Measurements from ENCODE around the gene RBM48.
"Not testable (repeated sequence)": the region's sequence is repeated elsewhere in the genome, so short reads cannot be mapped to it uniquely, and the experiment has no call there.

Gene RBM48

DNA sequence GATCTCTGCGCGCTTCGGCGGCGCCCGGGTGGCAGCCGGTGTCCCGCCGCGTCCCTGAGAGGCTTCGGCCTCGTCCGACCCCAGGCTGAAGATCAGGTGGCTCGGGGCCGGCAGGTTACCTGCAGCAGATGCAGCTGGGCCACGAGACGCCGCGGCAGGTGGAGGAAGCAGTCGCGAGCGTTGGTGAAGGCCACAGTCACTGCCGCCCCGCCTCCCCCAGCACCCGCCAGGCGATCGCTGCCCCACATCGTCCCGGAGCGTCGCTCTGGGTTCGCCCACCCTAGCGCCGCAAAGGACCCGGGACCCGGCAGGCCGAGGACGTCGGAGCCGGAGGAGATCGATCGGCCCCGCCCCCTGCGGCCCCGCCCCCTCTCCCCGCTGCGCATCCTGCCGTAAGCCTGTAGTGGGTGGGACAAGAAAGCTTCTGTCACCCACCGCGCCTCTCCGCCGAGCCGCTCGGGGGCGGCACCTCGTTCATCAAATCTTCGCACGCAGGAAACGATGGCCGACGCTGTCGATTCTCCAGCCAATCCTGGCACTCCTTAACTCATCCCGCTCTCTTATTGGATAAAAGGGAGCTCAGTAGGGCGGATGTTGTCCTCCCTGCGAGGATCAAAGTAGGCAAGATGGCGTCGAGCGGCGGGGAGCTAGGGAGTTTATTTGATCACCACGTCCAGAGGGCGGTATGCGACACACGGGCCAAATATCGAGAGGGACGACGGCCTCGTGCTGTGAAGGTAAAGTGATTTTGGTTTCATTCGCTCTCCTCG is at the start of gene RBM48, which contains the start of gene PEX1:
Gene RBM48, plus strand, starts transcription at position 608 of the 770 bp plus-strand sequence. Its CDS starts 19 bp downstream, at position 627.
Gene PEX1, minus strand, starts transcription at position 333 of the 770 bp plus-strand sequence. Its CDS starts 85 bp downstream, at position 248.
- DNase-seq, result peak; percentile 99

DNA sequence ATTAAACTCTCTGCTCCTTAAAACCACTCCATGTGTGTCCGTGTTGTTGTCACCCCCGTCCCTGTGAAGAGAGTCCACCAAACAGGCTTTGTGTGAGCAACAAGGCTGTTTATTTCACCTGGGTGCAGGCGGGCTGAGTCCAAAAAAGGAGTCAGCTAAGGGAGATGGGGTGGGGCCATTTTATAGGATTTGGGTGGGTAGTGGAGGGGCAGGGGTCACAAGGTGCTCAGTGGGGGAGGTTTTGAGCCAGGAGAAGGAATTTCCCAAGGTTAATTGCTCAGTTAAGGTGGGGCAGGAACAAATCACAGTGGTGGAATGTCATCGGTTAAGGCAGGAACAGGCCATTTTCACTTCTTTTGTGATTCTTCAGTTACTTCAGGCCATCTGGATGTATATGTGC is 49.4 kb upstream of the RBM48 start:
- not testable (repeated sequence) for DNase-seq

GRCh38 chr7:92483624-92484023 is 45.0 kb upstream of the RBM48 start:
- not testable (repeated sequence) for DNase-seq

- DNase-seq, result not testable (repeated sequence)
Observed at GRCh38 chr7:92484226-92484625, 44.4 kb upstream of the RBM48 start.

GRCh38 chr7:92485267-92485892 is 43.2 kb upstream of the RBM48 start:
- no peak for DNase-seq

DNA sequence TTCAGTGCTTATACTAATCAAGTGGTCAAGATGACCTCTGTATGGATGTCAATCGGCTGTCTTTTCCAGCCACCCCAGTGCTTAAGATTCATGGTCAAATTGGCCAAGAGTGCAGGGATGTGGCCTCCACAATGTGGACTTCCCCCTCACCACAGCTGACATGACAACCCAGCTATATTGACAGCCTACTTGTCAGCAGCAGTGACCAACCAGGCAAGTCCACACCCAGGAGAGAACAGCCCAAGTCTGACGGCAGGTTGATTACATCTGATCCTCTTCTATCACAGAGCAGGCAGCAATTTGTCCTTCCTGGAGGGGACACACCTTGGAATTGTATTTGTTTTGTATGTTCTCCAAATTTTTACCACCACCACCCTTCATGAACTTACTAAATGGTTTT is 42.6 kb upstream of the RBM48 start:
- DNase-seq, result no peak

DNA sequence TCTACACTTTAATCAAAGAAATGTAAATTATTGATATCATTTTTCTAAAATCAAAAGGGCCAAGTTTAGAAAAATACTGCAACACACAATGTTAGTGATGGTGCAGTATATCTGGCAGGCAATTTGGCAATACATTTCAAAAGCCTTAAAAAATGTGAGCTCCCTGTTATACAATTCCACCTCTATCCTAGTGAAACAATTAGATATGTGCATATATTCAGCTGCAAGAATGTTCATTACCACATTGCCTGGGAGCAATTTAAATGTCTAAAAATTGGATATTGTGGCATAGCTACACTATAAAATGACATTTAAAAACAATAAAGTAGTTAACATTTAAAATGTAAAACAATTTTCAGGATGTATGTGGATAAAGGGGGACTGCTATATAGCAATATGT is 40.8 kb upstream of the RBM48 start:
- no peak for DNase-seq

- no peak for DNase-seq
Observed at GRCh38 chr7:92489634-92490033, 39.0 kb upstream of the RBM48 start.

GRCh38 chr7:92496876-92497275 is 31.7 kb upstream of the RBM48 start:
- DNase-seq, result no peak

DNA sequence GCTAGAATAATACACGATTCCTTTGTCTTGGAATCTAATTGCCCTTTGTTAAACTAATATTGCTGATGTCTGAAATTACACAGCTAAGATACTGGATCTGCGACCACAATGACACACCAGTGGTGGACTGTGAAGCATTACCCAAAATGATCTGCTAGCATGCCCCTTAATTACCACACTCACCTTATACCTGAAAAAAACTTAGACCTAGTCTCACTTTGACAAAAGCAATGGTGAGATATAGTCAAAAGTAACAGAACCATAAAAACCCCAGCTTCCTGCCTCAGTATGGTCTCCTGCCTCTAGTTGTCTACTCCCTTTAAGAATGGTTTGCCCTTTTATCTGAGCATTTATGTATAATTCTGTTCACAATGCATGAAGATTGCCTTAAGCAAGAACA is 30.0 kb upstream of the RBM48 start:
- DNase-seq, result no peak

GRCh38 chr7:92503767-92504166 is 24.8 kb upstream of the RBM48 start:
- no peak for DNase-seq

DNA sequence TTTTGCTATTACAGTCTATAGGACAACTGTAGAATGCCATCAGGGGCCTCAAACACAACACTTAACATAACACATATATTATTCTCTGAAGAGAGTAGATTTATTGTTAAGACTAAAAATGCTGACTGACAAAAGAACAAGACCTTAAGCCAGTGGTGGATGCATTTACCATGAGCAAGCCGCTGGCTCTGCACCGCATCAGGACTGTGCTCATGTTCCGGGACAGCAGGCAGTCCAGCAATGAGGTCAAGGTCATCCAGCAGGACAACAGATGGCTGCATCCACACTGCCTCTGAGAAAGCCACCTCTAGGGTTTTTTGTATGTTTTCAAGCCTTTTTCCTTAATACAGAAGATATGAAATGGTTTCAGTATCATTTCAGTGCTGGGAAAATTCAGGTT is 24.0 kb upstream of the RBM48 start:
- no peak for DNase-seq

DNA sequence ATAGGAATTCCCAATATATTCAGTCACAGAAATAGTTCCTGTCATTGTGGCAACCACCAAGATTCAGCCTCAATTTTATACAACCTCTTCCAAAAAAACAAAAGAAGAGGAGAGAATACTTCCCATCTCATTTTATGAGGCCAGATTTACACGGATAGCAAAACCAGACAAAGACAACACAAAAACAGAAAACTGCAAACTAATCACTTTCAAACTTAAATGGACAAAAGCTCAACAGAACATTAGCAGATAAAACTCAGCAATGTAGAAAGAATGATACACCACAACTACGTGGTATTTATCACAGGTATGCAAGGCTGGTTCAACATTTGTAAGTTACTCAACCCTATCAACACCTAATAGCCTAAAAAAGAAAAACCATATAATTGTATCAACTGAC is 22.2 kb upstream of the RBM48 start:
- DNase-seq, result no peak

- DNase-seq, result no peak
Observed at GRCh38 chr7:92508946-92509345, 19.6 kb upstream of the RBM48 start.

DNA sequence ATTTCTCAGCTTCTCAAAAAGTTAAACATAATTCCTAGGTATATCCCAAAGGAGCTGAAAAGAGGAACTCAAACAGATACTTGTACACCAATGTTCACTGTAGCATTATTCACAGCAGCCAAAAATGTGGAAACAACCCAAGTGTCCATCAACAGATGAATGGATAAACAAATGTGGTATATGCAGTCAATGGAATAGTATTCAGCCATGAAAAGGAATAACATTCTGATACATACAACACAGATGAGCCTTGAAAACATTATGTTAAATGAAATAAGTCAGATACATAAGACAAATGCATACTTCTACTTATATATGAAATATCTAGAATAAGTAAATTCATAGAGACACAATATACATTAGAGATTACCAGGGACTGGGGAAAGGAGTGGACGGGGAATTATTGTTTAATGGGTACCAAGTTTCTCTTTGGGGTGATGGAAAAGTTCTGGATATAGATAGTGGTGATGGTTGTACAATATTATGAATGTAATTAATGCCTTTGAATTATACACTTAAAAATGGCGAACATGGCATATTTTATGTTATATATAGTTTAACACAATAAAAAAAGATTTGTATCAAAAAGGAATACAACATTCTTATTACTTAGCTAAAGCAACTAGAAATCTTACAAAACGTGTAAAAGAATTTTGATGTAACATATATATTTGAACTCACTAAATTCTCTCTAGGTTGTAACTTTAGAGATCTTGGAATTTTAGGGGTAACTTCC is 15.3 kb upstream of the RBM48 start:
- no peak for DNase-seq

DNA sequence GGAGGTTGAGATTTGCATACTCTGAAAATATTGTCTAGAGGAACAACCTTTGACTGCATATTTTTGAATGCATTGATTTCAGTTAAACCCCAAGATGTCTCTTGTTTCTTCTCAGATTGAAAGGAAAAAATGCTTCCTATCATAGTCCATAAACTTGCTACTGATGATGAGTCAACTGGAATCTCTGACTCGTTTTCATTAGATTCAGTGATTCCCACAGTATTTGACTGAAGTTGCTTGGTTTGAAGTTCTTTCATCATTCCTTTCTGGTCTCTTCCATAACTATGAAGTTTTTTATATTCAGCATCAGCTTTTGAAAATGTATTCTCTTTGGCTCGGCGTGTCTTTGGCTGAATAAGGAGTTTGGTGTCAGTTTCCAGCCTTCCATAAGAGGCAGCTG is 11.0 kb upstream of the RBM48 start:
- DNase-seq, result peak; percentile 54

DNA sequence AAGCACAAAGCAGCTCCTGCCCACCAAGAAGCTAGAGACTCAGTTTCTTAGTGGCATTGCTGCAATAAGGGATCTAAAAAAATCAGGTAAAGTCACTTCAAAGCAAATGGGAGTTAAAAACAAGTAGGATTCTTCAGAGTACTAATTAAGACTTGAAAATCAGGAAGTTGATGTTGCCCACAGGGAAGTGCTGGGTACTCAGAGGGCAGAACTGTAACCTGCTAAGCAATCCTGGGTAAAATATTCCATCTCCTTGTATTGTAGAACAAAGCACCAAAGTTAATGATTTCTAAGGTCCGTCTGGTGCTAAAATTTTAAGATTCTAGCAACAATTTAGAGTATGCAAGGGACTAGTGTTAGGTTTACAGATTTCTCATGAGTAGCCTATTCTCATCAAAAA is 8.6 kb upstream of the RBM48 start:
- DNase-seq, result no peak

DNA sequence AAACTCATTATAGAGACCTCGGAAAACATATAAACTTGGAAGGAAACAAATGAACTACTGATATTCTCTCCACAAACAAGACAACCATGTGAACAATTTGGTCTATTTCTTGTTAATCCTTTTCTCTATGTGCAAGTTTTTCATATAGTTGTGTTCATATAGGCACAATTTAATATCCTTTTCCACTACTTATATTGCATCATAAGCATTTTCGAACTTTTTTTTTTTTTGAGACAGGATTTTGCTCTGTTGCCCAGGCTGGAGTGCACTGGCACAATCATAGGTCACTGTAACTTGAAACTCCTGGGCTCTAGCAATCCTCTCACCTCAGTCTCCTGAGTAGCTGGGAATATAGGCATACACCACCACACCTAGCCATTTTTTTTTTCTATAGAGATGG is 5.5 kb upstream of the RBM48 start:
- DNase-seq, result no peak

DNA sequence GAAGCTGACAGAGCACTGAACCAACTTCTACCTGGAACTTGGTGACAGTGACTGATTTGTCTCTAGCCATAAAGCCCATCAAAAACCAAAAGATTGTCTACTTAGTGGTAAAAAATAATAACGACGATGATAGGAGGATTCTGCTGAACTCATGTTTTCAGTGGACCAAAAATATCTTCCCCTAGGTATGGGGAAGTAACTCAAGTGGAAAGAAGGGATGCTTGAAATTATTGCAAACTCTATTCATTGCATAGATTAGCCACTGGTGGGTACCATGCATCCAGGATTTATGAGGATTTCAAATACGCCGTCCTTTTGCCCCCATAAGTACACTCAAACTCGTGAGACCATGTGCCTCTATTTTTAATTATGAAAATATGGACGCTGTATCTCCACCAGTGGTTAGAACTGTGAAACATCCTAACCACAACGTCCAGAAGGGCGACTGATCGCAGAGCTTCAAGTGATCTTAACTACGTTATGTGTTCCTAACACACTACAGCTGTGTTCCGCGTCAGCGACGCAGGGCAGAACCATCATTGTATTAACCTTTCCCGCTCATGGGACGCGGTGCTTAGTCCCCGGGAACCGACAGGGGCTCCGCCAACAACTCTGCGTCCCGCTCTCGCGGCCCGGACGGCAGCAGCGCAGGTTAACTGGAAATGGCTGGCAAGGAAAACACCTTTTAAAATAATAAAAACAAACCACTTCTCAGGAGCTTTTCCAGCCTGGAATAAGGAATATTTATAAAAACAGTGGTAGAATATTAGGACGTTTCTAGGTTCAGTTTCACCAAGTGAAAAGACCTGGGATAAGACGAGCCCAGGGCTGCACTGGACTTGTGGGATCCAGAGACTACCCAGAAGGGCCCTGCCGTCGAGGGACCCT is 1.1 kb upstream of the RBM48 start:
- peak; percentile 32 for DNase-seq

DNA sequence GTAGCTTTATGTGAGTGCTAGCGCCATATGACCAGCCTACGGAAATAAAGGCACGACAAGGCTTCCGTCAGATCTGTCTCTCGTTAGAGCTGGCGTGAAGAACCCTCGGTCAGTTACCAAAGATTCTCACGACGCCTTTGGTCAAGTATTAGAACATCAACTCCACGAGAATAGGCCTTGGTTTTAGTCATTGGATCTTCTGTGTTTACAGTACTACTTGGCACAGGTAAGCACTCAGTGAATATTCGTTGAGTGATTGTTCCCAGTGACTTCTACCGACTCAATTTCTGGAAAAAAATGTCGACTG is 316 bp downstream of the RBM48 start:
- no peak for DNase-seq

DNA sequence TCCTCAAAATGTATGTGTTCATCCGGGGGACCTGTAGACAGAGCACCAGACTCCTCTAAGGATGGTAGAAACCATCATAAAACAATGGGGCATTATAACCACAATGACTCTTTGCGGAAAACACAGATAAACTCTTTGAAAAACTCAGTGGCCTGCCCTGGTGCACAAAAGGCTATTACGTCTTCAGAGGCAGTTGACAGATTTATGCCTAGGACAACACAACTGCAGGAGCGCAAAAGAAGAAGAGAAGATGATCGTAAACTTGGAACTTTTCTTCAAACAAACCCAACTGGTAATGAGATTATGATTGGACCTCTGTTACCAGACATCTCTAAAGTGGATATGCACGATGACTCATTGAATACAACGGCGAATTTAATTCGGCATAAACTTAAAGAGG is 6.0 kb downstream of the RBM48 start:
- no peak for DNase-seq

DNA sequence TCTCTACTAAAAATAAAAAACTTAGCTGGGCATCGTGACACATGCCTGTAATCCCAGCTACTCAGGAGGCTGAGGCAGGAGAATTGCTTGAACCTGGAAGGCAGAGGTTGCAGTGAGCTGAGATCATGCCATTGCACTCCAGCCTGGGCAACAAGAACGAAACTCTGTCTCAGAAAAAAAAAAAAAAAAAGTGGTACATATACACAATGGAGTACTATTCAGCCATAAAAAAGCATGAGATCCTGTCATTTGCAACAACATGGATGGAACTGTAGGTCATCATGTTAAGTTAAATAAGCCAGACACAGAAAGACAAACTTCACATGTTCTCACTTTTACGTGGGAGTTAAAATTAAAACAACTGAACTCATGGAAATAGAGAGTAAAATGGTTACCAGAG is 14.9 kb downstream of the RBM48 start:
- DNase-seq, result not testable (repeated sequence)

DNA sequence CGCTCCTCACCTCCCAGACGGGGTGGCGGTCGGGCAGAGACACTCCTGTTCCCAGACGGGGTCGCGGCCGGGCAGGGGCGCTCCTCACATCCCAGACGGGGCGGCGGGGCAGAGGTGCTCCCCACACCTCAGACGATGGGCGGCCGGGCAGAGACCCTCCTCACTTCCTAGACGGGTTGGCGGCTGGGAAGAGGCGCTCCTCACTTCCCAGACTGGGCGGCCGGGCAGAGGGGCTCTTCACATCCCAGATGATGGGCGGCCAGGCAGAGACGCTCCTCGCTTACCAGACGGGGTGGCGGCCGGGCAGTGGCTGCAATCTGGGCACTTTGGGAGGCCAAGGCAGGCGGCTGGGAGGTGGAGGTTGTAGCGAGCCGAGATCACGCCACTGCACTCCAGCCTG is 16.5 kb downstream of the RBM48 start:
- DNase-seq, result not testable (repeated sequence)
